IPS-18a (cell line): ENCODE results near the gene TOM1.

ENCODE experiments used
- H3K27ac ChIP-seq: one replicate; pipeline ENCODE4 v1.5.1; 2013; ENCODE audit warnings: low read length
- H3K27me3 ChIP-seq: one replicate; pipeline ENCODE4 v1.6.1; 2013; ENCODE audit warnings: mild to moderate bottlenecking, low read length; ENCODE audit not compliant: control insufficient read depth, insufficient read depth
- H3K36me3 ChIP-seq: one replicate; pipeline ENCODE4 v1.6.1; 2013; ENCODE audit warnings: low read depth, low read length; ENCODE audit not compliant: control insufficient read depth
- H3K4me1 ChIP-seq: one replicate; pipeline ENCODE4 v1.6.1; 2013; ENCODE audit warnings: low read depth, low read length; ENCODE audit not compliant: control insufficient read depth
- H3K4me3 ChIP-seq: one replicate; pipeline ENCODE4 v1.5.1; 2013; ENCODE audit warnings: low read length
- H3K9ac ChIP-seq: one replicate; pipeline ENCODE4 v1.6.1; 2013; ENCODE audit warnings: mild to moderate bottlenecking, low read length, moderate library complexity
- H3K9me3 ChIP-seq: one replicate; pipeline ENCODE4 v1.6.1; 2013; ENCODE audit warnings: low read depth, low read length; ENCODE audit not compliant: control insufficient read depth

Gene TOM1

GRCh38 chr22:35328472-35328885 lies 28.8 kb downstream of the TOM1 start:
- H3K27me3 ChIP-seq: no peaks in the 10 kb centered on the region
- H3K9me3 ChIP-seq: no peaks in the 10 kb centered on the region
- H3K9ac ChIP-seq: no peak overlapping the region
- H3K36me3 ChIP-seq: peaks cover 24% of the 10 kb centered on the region
- H3K27ac ChIP-seq: no peak overlapping the region
- H3K4me3 ChIP-seq: no peak overlapping the region
- H3K4me1 ChIP-seq: no peaks in the 10 kb centered on the region

GRCh38 chr22:35329114-35329847 lies 29.6 kb downstream of the TOM1 start:
- H3K4me3 ChIP-seq: no peak overlapping the region
- H3K36me3 ChIP-seq: peaks cover 19% of the 10 kb centered on the region
- H3K9ac ChIP-seq: no peak overlapping the region
- no peak overlapping the region for H3K27ac ChIP-seq
- no peaks in the 10 kb centered on the region for H3K9me3 ChIP-seq
- H3K4me1 ChIP-seq: no peaks in the 10 kb centered on the region
- H3K27me3 ChIP-seq: no peaks in the 10 kb centered on the region

- Histone ChIP-seq H3K9me3 (no peaks in the 10 kb centered on the region), H3K27me3 (no peaks in the 10 kb centered on the region), H3K9ac (no peak overlapping the region), H3K4me3 (no peak overlapping the region), H3K36me3 (peaks cover 13% of the 10 kb centered on the region), H3K4me1 (no peaks in the 10 kb centered on the region), H3K27ac (no peak overlapping the region)
Measured at GRCh38 chr22:35330258-35330861, 30.7 kb downstream of the TOM1 start.

- H3K9me3 ChIP-seq: no peaks in the 10 kb centered on the region
- H3K36me3 ChIP-seq: peaks cover 14% of the 10 kb centered on the region
Measured at GRCh38 chr22:35332278-35332677, 32.6 kb downstream of the TOM1 start.

GRCh38 chr22:35333220-35333619 lies 33.5 kb downstream of the TOM1 start:
- peaks cover 11% of the 10 kb centered on the region for H3K36me3 ChIP-seq
- H3K9ac ChIP-seq: no peak overlapping the region
- no peaks in the 10 kb centered on the region for H3K4me1 ChIP-seq
- H3K4me3 ChIP-seq: no peak overlapping the region
- H3K27me3 ChIP-seq: no peaks in the 10 kb centered on the region
- H3K27ac ChIP-seq: no peak overlapping the region
- H3K9me3 ChIP-seq: no peaks in the 10 kb centered on the region

More at GRCh38 chr22:35332278-35332677, 32.6 kb downstream of the TOM1 start:
- H3K27me3 ChIP-seq: no peaks in the 10 kb centered on the region
- H3K9ac ChIP-seq: no peak overlapping the region
- H3K4me1 ChIP-seq: no peaks in the 10 kb centered on the region
- no peak overlapping the region for H3K27ac ChIP-seq
- no peak overlapping the region for H3K4me3 ChIP-seq

- Histone ChIP-seq H3K4me1 (no peaks in the 10 kb centered on the region), H3K27ac (no peak overlapping the region), H3K36me3 (peaks cover 11% of the 10 kb centered on the region), H3K9ac (no peak overlapping the region), H3K27me3 (no peaks in the 10 kb centered on the region), H3K4me3 (no peak overlapping the region), H3K9me3 (no peaks in the 10 kb centered on the region)
Measured at GRCh38 chr22:35334004-35334403, 34.3 kb downstream of the TOM1 start.

- Histone ChIP-seq H3K36me3 (peaks cover 11% of the 10 kb centered on the region), H3K4me1 (no peaks in the 10 kb centered on the region), H3K27ac (no peak overlapping the region), H3K9me3 (no peaks in the 10 kb centered on the region), H3K4me3 (no peak overlapping the region), H3K27me3 (no peaks in the 10 kb centered on the region), H3K9ac (no peak overlapping the region)
Measured at GRCh38 chr22:35335468-35335867, 35.8 kb downstream of the TOM1 start.

GRCh38 chr22:35335936-35336781 lies 36.5 kb downstream of the TOM1 start:
- H3K9me3 ChIP-seq: no peaks in the 10 kb centered on the region
- H3K4me3 ChIP-seq: no peak overlapping the region
- H3K27me3 ChIP-seq: no peaks in the 10 kb centered on the region
- no peaks in the 10 kb centered on the region for H3K4me1 ChIP-seq
- H3K36me3 ChIP-seq: peaks cover 11% of the 10 kb centered on the region
- H3K9ac ChIP-seq: no peak overlapping the region
- H3K27ac ChIP-seq: no peak overlapping the region

GRCh38 chr22:35337932-35338331 lies 38.2 kb downstream of the TOM1 start:
- no peaks in the 10 kb centered on the region for H3K27me3 ChIP-seq
- H3K27ac ChIP-seq: no peak overlapping the region
- no peaks in the 10 kb centered on the region for H3K4me1 ChIP-seq
- H3K9ac ChIP-seq: no peak overlapping the region
- H3K9me3 ChIP-seq: no peaks in the 10 kb centered on the region
- no peak overlapping the region for H3K4me3 ChIP-seq
- peaks cover 7% of the 10 kb centered on the region for H3K36me3 ChIP-seq

GRCh38 chr22:35341090-35341874 lies 41.6 kb downstream of the TOM1 start:
- no peak overlapping the region for H3K9ac ChIP-seq

GRCh38 chr22:35342390-35342789 lies 42.7 kb downstream of the TOM1 start:
- H3K4me1 ChIP-seq: no peaks in the 10 kb centered on the region
- H3K9me3 ChIP-seq: no peaks in the 10 kb centered on the region
- no peaks in the 10 kb centered on the region for H3K27me3 ChIP-seq
- no peak overlapping the region for H3K4me3 ChIP-seq
- H3K27ac ChIP-seq: no peak overlapping the region
- H3K36me3 ChIP-seq: peaks cover 4% of the 10 kb centered on the region
- H3K9ac ChIP-seq: no peak overlapping the region

More at GRCh38 chr22:35341090-35341874, 41.6 kb downstream of the TOM1 start:
- Histone ChIP-seq H3K27ac (no peak overlapping the region), H3K27me3 (no peaks in the 10 kb centered on the region), H3K9me3 (no peaks in the 10 kb centered on the region), H3K4me1 (no peaks in the 10 kb centered on the region), H3K36me3 (peaks cover 5% of the 10 kb centered on the region), H3K4me3 (no peak overlapping the region)
